DOHH2 (cell line): ENCODE data around the gene E2F3.

Experiments used
- EZH2phosphoT487 ChIP-seq: fragments of 200-600 bp; sonication (generic); IDR thresholded peaks from 2 replicates; pipeline ENCODE4 v1.6.1; 2017; ENCODE audit warnings: borderline replicate concordance, mild to moderate bottlenecking, antibody characterized with exemption, low read length, moderate library complexity, mixed read lengths
- TF ChIP-seq, protein P1 (sequence below): fragments of 200-600 bp; sonication (generic); IDR thresholded peaks from one replicate; pipeline ENCODE4 v1.5.1; 2014; ENCODE audit warnings: antibody characterized with exemption, mild to moderate bottlenecking, low read depth, low read length; ENCODE audit not compliant: poor library complexity, severe bottlenecking

DNA sequence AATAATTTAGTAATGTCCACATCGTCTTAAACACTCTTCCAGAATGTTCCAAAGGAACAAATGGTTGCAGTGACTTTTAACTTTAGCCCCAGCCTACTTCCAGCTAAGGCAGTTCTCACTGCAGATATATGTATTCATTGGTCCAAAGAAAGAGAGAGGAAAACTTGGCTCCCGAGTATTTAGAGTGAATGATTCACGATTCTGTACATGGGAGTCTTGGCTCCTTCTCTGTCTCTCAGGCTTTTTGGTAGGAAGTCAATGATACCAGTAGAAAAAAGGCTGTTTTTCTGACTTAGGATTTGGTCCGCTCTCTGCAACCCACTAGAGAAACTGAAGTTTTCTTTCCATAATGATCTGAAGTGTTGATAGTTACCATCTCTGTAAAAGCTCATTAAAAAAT is 38.6 kb downstream of the E2F3 start:
- TF ChIP-seq, protein P1, sequence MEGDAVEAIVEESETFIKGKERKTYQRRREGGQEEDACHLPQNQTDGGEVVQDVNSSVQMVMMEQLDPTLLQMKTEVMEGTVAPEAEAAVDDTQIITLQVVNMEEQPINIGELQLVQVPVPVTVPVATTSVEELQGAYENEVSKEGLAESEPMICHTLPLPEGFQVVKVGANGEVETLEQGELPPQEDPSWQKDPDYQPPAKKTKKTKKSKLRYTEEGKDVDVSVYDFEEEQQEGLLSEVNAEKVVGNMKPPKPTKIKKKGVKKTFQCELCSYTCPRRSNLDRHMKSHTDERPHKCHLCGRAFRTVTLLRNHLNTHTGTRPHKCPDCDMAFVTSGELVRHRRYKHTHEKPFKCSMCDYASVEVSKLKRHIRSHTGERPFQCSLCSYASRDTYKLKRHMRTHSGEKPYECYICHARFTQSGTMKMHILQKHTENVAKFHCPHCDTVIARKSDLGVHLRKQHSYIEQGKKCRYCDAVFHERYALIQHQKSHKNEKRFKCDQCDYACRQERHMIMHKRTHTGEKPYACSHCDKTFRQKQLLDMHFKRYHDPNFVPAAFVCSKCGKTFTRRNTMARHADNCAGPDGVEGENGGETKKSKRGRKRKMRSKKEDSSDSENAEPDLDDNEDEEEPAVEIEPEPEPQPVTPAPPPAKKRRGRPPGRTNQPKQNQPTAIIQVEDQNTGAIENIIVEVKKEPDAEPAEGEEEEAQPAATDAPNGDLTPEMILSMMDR, result no peak
- TF ChIP-seq EZH2phosphoT487, result no peak
